ENCODE measurements around the gene PADI3.

The PADI3 gene

GRCh38 chr1:17310068-17310640, 61.3 kb downstream of the PADI3 start:
- TF ChIP-seq CTCF (IDR thresholded peaks at IDR 0.05; ENCODE audit: extremely low read depth, missing control alignments) = no peak
- no peak for DNase-seq (ENCODE audit: low spot score)

GRCh38 chr1:17313530-17314309, 64.8 kb downstream of the PADI3 start:
- DNase-seq (ENCODE audit: low spot score) = no peak
- TF ChIP-seq CTCF (IDR thresholded peaks at IDR 0.05; ENCODE audit: extremely low read depth, missing control alignments) = no peak

GRCh38 chr1:17314491-17314971, 65.6 kb downstream of the PADI3 start:
- DNase-seq (ENCODE audit: low spot score) = no peak
- no peak for TF ChIP-seq CTCF (IDR thresholded peaks at IDR 0.05; ENCODE audit: extremely low read depth, missing control alignments)

- no peak for DNase-seq (ENCODE audit: low spot score)
- TF ChIP-seq CTCF (IDR thresholded peaks at IDR 0.05; ENCODE audit: extremely low read depth, missing control alignments) = no peak
These were observed 66.7 kb downstream of the PADI3 start for GRCh38 chr1:17315542-17316130.

GRCh38 chr1:17316704-17317103, 67.8 kb downstream of the PADI3 start:
- no peak for TF ChIP-seq CTCF (IDR thresholded peaks at IDR 0.05; ENCODE audit: extremely low read depth, missing control alignments)
- DNase-seq (ENCODE audit: low spot score) = no peak

GRCh38 chr1:17318262-17318661, 69.4 kb downstream of the PADI3 start:
- TF ChIP-seq CTCF (IDR thresholded peaks at IDR 0.05; ENCODE audit: extremely low read depth, missing control alignments) = no peak
- no peak for DNase-seq (ENCODE audit: low spot score)
